ENCODE results near the gene CBX3. TPM values are rescaled to one million over a fixed set of nuclear protein-coding genes. Genes with fewer than 3 reads are reported as not detected.

The CBX3 gene
- total and polyA plus RNA-seq, 8 donors, result 92.2 to 313 (median 273) TPM

DNA sequence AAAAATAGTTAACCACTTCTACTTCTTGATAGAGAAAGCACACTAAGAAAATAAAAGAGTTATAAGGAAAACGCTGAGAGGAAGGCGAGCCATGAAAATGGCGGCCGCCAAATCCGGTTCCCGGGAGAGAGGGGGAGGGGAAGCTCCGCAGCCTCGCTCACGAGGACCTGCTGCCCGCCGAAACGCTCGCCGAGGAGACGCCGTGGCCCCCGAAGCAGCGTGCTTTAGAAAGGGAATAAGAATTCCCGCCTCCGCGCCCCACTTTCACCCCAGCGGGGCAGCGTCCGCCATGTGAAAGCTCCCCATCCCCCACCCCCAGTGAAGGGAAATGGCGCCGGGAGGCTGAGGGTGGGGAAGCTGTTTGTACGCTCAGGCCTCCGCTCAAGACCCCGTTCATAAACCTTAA is 1.5 kb upstream of the CBX3 start:
- Histone ChIP-seq H3K9me3 (no peaks in the 10 kb centered on the region), H3K4me1 (peaks cover 37 to 52% of the 10 kb centered on the region in 2 donors), H3K36me3 (peaks cover 0 to 24% of the 10 kb centered on the region in 2 donors), H3K27ac (peak overlapping the region; percentile 98 to 100), H3K27me3 (no peaks in the 10 kb centered on the region), H3K4me3 (peak overlapping the region; percentile 81 to 93)
- TF ChIP-seq, protein P1, sequence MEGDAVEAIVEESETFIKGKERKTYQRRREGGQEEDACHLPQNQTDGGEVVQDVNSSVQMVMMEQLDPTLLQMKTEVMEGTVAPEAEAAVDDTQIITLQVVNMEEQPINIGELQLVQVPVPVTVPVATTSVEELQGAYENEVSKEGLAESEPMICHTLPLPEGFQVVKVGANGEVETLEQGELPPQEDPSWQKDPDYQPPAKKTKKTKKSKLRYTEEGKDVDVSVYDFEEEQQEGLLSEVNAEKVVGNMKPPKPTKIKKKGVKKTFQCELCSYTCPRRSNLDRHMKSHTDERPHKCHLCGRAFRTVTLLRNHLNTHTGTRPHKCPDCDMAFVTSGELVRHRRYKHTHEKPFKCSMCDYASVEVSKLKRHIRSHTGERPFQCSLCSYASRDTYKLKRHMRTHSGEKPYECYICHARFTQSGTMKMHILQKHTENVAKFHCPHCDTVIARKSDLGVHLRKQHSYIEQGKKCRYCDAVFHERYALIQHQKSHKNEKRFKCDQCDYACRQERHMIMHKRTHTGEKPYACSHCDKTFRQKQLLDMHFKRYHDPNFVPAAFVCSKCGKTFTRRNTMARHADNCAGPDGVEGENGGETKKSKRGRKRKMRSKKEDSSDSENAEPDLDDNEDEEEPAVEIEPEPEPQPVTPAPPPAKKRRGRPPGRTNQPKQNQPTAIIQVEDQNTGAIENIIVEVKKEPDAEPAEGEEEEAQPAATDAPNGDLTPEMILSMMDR (IDR thresholded peaks at IDR 0.05), result no peak
- DNase-seq (peak; percentile 73 to 89 (median 80)), ATAC-seq (peak; percentile 47)
- intact Hi-C loops (cut with DNase I), result no loop called here

DNA sequence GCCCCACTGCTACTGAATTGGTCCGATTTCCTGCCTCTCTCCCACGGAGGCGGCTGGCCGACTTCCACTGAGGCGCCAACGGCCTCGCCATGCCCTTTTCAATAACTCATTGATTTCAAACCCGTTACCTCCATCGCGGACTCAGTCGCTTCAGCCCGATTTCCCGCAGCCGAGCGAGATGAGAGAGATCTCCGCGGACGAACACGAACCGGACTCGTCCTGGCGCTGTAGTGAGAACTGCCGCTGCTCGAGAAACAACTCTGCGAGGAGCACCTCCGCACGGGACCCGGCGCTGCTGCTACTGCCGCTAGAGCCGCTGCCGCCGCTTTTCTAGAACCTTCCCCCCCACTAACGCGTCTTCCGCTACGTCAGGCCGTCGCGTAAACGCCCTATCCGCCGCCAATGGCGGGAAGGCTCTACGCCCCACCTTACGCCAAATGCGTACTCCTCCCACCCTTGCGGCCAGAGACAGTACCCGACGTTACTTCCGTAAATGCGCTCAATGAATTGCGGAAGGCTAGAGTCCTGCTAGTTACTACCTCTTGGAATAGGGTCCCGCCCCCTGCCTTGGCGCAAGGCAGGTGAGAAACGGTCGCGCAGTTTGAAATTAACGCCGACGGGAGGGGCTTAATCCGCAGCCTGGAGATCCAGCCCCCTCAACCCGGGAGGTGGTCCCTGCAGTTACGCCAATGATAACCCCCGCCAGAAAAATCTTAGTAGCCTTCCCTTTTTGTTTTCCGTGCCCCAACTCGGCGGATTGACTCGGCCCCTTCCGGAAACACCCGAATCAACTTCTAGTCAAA is 900 bp upstream of the CBX3 start, which contains the start of gene HNRNPA2B1:
HNRNPA2B1 (minus strand) TSS at position 303 of the 803 bp plus-strand sequence; CDS start at position 134, 169 bp downstream.
- H3K36me3 ChIP-seq, result peaks cover 0 to 18% of the 10 kb centered on the region in 2 donors
- ATAC-seq (peak; percentile 80), DNase-seq (peak; percentile 97 to 100 (median 99))
- H3K4me3 ChIP-seq, result peak within 1 kb of the TSS; percentile 93
- intact Hi-C loops (cut with DNase I), result no loop called here
- TF ChIP-seq, protein P1 (IDR thresholded peaks at IDR 0.05), result peak in 1 of 2 donors; percentile 41
- H3K9me3 ChIP-seq, result no peaks in the 10 kb centered on the region
- peak within 1 kb of the TSS; percentile 98 to 100 for H3K27ac ChIP-seq
- H3K4me1 ChIP-seq, result peaks cover 38 to 52% of the 10 kb centered on the region in 2 donors
- no peaks in the 10 kb centered on the region for H3K27me3 ChIP-seq

DNA sequence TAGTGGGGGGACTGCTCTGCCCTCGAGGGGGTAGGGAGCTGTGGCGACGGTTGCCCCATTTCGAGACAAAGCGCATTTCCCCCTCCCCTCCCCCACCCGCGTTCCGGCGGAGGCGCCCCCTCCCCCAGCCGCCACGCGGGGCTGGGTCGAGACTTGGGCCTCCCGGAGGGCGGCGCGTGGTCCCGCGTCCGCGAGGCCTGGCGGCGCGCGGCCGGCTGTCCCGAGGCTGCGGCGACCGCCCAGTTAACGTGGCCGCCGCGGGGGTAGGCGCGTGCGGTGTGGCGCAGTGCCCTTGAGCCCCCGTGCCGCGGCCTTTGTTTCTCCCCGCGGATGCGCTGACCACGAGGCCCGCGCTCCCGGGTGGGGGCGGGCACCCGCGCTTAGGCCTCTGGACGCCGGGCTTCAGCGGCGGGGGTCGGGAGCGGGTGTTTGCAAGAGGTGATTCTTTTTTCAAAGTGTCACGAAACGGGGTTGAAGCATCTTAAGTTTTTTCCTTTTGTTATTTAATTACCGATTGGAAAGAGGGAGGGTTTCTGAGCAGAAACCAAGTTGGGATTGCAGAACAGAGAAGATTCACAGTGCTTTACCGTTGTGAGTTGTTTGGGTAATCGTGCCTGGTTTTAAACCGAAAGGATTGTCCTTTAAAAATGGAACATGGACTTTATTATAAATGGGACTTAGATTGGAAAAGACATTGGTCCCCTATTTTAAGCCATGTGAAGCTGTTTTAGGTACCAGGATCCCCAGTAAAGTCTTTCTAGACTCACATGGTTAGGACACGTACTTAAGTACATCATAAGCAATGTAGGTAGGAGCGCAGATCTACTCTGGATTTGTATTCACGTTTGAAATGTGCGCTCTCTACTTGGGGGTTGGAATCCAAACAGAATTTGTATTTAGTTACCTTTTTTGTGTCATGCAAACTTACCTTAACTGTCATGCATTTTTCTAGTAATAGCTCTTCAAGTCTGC is 760 bp downstream of the CBX3 start:
- peaks cover 0 to 15% of the 10 kb centered on the region in 2 donors for H3K36me3 ChIP-seq
- intact Hi-C loops (cut with DNase I), result no loop called here
- peaks cover 21 to 41% of the 10 kb centered on the region in 2 donors for H3K4me1 ChIP-seq
- ATAC-seq (peak; percentile 3), DNase-seq (peak in 3 of 4 donors; percentile 37 to 87 (median 61))
- H3K27me3 ChIP-seq, result no peaks in the 10 kb centered on the region
- peak overlapping the region; percentile 98 to 100 for H3K27ac ChIP-seq
- no peaks in the 10 kb centered on the region for H3K9me3 ChIP-seq
- TF ChIP-seq, protein P1 (IDR thresholded peaks at IDR 0.05), result no peak
- peak overlapping the region; percentile 93 for H3K4me3 ChIP-seq

DNA sequence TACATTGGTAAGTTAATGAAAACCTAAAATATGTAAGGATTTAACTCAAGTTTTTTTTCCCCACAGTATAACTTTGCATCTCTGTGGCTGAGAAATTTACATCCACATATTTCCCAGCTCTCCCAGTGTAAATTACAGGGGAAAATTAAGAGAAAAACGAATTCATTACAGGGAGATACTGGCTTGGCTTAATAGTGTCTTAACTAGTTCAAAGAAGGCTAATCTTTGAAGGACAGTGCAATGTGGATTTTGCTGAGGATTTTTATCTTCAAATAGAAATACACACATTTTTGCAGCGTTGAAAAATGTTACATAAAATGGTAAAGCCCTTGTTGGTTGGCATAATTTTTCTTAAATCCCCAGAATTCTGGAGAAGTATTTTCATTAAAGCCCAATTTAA is 1.5 kb downstream of the CBX3 start:
- Histone ChIP-seq H3K9me3 (no peaks in the 10 kb centered on the region), H3K27me3 (no peaks in the 10 kb centered on the region), H3K4me1 (peaks cover 18 to 36% of the 10 kb centered on the region in 2 donors), H3K27ac (peak overlapping the region in 1 of 2 donors; percentile 98), H3K4me3 (peak overlapping the region; percentile 93), H3K36me3 (peaks cover 0 to 21% of the 10 kb centered on the region in 2 donors)
- intact Hi-C loops (cut with DNase I), result no loop called here
- ATAC-seq (no peak), DNase-seq (no peak)
- TF ChIP-seq, protein P1 (IDR thresholded peaks at IDR 0.05), result no peak

All from left lung (tissue), 10 donors.